GM12873 (cell line): ENCODE data around the gene ZWILCH.
A peak's percentile ranks its signal among the peaks of the same experiment; 100 is the strongest.

Experiments used
- CTCF ChIP-seq: IDR thresholded peaks from 2 replicates; pipeline ENCODE4 v1.5.1; 2012; ENCODE audit warnings: low read depth, mild to moderate bottlenecking, moderate library complexity, low read length, control low read depth; ENCODE audit not compliant: insufficient read depth; ENCODE audit errors: missing control alignments

ZWILCH gene

DNA sequence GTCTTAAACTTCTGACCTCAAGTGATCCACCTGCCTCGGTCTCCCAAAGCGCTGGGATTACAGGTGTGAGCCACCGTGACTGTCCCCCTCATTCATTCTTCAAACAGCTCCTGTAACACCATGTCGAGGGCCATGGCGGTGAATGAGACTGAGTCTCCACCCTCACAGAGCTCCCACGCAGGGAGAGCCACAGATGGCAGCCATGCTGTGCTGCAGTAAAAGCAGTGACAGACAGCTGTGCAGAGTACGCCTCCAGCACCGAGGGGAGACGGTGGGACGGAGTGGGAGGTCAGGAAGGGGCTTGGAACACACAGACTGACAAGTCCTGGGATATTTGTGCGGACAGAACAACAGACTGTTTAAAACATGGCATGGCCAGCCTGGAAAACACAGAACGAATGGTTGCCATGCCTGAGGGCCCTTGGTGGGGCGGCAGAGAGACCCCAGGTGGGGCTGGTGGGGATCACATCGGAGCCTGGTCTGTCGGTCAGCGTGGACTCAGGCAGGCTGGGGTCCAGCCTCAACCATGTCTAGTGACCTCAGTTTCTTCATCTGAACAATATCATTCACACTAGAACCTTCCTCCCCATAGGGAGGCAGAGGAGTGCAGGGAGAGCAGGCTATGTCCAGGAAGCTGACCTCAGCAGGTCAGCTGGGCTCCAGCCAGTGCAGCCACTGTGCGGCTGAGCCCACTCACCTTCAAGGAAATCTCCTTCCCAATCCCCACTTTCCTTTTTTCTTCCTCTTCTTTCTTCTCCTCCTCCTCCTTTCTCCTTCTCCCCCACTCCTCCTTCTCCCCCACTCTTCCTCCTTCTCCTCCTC is 81.2 kb downstream of the ZWILCH start:
- TF ChIP-seq CTCF = no peak

- no peak for TF ChIP-seq CTCF
Observed at GRCh38 chr15:66587020-66587419, 81.9 kb downstream of the ZWILCH start.

DNA sequence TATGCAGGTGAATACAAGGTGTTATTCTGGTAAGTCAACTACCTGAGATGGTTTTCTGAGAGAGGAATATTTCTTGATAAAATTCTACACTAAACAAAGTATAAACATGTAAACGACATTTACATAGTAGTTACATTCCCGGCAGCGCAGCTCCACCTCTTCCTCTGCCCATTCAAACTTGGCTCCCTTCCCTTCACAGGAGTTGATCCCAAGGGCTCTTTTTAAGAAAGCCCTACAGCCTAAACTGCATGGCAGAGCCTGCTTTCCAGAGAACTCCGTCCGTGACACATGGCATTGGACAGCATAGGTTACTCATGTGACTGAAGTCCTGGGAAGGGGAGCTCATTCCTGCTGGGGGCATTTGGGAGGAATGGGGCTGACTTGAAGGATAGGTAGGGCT is 82.6 kb downstream of the ZWILCH start:
- TF ChIP-seq CTCF = no peak

GRCh38 chr15:66588537-66588936 is 83.4 kb downstream of the ZWILCH start:
- TF ChIP-seq CTCF = peak; percentile 35

DNA sequence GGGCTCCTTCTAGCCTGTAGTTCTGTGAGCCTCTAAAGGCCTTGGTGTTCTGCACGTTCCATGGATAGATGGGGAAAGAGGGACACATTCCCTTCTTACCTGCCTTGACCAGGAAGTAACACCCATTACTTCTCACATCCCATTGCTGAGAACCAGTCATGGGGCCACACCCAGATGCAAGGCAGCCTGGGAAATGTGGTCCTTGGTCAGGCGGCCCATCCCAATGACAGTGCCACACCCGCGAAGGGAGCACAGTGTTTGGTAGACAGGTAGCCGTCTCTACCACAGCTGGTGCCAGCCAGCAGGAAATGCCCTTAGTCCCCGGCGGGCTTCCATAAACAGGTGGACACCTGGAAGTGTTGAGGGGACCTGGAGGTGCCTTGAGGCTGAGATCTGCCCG is 83.8 kb downstream of the ZWILCH start:
- TF ChIP-seq CTCF = no peak

GRCh38 chr15:66590435-66590834 is 85.3 kb downstream of the ZWILCH start:
- no peak for TF ChIP-seq CTCF

DNA sequence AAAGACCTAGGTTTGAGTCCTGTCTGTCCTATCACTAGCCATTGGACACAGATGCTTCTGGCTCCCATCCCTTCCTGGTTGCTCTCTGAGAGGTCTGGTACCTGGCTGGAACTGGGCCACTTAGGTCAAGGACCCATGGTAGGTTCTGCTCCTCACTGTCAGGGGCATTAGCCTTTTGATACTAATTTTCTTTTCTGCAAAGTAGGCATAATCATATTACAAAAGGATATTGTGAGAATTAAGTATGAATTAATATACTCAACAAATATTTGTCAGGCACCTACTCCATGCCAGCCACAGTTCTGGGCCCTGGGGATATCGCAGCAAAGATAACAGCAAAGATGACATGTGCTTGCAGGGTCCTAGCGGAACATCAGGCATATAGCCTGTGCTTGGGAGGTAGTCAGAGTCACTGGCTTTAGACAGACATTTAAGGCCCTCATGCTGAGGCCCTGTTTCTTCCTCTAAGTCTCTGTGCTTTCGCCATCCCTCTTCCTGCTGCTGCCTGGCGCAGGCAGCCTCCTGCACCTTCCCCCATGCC is 86.3 kb downstream of the ZWILCH start:
- no peak for TF ChIP-seq CTCF
